ENCODE data around the gene SFXN4. TPM values are rescaled to one million over a fixed set of nuclear protein-coding genes. Genes with fewer than 3 reads are reported as not detected.
A peak's percentile ranks its signal among the peaks of the same experiment; 100 is the strongest.

Gene SFXN4, protein sequence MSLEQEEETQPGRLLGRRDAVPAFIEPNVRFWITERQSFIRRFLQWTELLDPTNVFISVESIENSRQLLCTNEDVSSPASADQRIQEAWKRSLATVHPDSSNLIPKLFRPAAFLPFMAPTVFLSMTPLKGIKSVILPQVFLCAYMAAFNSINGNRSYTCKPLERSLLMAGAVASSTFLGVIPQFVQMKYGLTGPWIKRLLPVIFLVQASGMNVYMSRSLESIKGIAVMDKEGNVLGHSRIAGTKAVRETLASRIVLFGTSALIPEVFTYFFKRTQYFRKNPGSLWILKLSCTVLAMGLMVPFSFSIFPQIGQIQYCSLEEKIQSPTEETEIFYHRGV
- 11.3 and 13.0 TPM in 2 replicates for total RNA-seq

DNA sequence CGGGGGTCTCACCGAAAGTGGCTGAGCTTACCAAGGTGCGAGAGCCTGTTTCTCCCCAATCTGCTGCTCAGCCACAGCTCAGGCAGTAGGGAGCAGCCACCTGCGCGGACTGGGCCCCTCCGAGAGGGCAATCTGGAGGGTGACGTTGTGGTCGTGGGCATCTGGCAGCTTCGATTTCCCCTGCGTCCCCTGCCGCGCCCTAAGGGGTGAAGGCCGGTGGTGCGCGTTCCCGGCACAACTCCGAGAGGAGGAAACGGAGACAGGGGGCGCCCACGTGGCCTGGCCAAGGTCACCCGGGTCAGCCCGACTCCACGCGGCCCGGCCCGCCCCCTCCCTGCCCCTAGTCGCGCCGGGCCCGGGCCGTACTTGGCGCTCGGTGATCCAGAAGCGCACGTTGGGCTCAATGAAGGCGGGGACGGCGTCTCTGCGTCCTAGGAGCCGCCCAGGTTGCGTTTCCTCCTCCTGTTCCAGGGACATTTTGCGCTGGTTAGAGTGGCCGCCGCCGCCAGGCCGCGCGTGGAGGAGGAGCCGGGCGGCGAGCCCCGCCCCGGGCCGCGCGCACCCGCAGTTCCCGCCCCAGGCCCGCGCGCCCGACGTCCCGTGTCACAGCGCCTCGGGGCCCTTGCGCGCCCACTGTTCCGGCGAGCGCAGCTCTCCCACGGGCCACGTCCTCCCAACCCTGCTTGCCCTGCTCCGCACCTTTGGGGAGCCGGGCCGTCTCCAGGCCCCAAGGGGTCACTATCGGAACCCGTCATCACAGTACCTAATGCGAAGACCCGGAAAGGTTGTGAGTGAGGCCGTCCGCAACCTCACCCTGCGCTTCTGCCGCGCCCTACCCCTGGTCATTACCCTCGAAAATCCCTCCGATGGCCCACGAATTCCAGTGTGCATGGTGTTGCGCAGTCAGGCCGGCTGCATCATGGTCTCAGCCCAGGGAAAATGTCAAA is at the start of gene SFXN4:
Gene SFXN4 (minus strand): TSS at position 544 of the 947 bp plus-strand sequence. CDS start 67 bp downstream, at position 477.
- peak; percentile 54 for DNase-seq (ENCODE audit: low read depth)
- TF ChIP-seq, protein P1, sequence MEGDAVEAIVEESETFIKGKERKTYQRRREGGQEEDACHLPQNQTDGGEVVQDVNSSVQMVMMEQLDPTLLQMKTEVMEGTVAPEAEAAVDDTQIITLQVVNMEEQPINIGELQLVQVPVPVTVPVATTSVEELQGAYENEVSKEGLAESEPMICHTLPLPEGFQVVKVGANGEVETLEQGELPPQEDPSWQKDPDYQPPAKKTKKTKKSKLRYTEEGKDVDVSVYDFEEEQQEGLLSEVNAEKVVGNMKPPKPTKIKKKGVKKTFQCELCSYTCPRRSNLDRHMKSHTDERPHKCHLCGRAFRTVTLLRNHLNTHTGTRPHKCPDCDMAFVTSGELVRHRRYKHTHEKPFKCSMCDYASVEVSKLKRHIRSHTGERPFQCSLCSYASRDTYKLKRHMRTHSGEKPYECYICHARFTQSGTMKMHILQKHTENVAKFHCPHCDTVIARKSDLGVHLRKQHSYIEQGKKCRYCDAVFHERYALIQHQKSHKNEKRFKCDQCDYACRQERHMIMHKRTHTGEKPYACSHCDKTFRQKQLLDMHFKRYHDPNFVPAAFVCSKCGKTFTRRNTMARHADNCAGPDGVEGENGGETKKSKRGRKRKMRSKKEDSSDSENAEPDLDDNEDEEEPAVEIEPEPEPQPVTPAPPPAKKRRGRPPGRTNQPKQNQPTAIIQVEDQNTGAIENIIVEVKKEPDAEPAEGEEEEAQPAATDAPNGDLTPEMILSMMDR (IDR thresholded peaks at IDR 0.05; ENCODE audit: insufficient read depth, low read depth, low read length) = no peak

DNA sequence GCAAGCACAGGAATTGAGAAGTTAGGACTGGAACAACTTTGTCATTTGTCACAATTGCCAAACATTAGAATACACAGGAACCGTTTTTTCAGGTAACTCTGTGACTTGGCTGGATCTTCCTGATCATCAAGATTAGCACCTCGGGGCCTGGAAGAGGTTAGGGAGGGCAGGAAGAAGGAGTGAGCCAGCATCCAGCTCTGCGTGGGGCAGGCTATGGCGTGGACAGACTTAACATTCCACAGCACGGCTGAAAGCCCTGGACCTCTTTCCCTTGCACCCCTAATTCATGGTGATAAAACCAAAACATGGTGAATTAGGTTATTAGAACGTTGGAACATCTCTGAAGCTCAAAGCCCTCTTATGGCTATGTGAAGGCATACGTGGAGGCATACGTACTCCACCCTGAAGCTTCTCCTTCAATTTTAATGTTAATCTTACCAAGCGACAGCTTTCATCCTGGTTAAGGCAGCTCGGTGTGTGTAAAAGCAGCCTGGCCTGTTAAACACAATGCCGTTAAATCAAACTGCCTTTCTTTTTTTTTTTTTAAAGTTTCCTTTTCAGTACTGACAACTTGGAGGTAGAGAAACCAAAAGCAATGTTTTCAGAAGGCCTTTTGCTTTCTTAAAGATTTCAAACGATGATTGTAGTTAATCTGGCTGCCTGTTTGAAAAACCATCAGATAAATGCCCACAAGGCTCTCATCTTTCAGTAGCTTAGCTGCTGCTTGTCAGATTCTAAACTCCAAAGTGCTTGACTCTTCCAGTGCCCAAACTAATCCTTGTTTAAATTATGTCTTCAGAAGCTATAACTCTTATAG is 46.3 kb upstream of the SFXN4 start:
- TF ChIP-seq, protein P1 (IDR thresholded peaks at IDR 0.05; ENCODE audit: insufficient read depth, low read depth, low read length) = no peak
- peak overlapping the region; percentile 16 for H3K4me3 ChIP-seq (ENCODE audit: low read depth, low read length)
- peak; percentile 84 for DNase-seq (ENCODE audit: low read depth)

More for the DNA sequence above, at the start of gene SFXN4:
- peak within 1 kb of the TSS; percentile 73 for H3K4me3 ChIP-seq (ENCODE audit: low read depth, low read length)

DNA sequence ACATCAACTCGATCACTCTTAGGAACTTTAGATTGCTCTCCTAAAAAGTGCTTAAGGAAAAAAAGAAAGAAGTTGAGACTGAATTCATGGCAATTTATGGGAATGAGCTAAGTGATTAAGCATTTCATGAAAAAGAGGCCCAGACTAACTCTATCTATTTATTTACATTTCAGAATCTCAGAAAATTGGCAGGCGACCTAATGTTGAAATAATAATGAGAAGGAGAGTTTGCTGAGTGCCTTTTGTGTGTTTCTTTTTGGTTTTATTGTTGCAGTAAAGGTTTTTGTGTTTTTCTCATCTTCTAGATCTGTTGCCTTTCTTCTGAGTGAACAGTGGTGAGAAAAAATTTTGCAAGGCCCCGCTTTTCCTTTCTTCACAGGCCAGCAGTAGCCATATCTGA is 45.7 kb upstream of the SFXN4 start:
- H3K4me3 ChIP-seq (ENCODE audit: low read depth, low read length) = peak overlapping the region; percentile 99
- peak; percentile 91 for DNase-seq (ENCODE audit: low read depth)
- TF ChIP-seq, protein P1 (IDR thresholded peaks at IDR 0.05; ENCODE audit: insufficient read depth, low read depth, low read length) = no peak

DNA sequence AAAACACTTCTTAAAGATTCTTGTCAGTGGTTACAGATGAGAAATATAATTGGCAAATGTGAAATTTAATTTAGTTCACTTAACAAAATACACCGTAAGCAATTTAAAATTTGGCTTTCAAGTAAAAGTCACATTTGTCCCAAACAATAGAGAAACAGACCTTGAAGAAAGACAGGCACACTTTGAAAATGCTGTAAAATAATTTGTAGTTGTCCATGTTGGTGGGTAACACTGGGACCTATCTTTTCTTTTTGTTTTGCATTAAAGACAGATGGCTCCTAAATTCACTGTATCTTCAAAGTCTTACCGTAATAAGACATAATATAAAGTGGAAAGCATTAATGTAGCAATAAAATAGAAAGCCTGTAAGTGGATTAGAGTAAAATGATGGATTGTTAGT is 45.1 kb upstream of the SFXN4 start:
- H3K4me3 ChIP-seq (ENCODE audit: low read depth, low read length) = peak overlapping the region; percentile 99
- TF ChIP-seq, protein P1 (IDR thresholded peaks at IDR 0.05; ENCODE audit: insufficient read depth, low read depth, low read length) = no peak
- DNase-seq (ENCODE audit: low read depth) = no peak

DNA sequence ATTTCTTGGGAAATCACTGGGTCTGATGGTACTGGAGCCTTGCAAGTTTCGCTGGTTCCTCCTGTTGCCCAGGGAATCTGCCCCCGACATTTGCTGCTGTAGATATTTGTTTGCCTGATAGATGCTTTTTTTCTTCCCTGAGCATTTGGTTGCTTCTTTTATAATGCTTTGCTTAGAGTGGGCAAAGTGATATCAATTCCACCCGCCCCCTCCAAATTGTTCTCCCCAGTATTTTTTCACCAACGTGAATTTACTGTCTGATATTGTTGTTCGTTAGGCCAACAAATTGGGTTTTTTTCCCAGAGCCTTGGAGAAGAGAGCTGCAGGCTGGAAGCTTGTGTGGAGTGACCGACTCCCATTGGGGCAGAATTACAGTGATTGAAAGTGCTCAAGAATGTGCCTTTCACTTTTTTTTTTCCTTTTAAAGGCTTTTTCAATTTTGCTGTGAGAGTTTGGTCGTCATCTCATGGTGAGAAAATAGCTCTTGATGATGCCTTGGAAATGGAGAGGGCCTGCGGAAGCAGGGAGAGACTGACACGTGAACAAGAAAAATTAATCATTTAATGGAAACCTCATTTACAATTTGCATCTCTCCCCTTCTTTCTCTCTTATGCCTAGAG is 44.3 kb upstream of the SFXN4 start:
- peak overlapping the region; percentile 99 for H3K4me3 ChIP-seq (ENCODE audit: low read depth, low read length)
- no peak for DNase-seq (ENCODE audit: low read depth)
- TF ChIP-seq, protein P1 (IDR thresholded peaks at IDR 0.05; ENCODE audit: insufficient read depth, low read depth, low read length) = no peak

Measured in fibroblast of villous mesenchyme (primary cell).